HepG2 (cell line): ENCODE measurements around the gene AAR2. TPM values are rescaled to one million over a fixed set of nuclear protein-coding genes. Genes with fewer than 3 reads are reported as not detected.

ENCODE experiments used
- ATAC-seq: fragments of 200-7000 bp; cut with Tn5 transposase; 3 replicates; pipeline ENCODE4 v1.9.1; 2020; ENCODE audit warnings: mild to moderate bottlenecking, moderate library complexity
- BruUV-seq: library from RNA; stranded (reverse); fragments of 400-500 nt; replicated peaks from 2 replicates; lab custom pipeline; 2021; lab: Mats Ljungman, UMichigan
- CTCF ChIA-PET: fragments of 300-600 bp; formaldehyde crosslinking; extraction: SDS; loops from one replicate; lab custom pipeline; 2021; ENCODE audit warnings: low total read pairs, inconsistent platforms, low intra/inter-chr PET ratio; lab: Yijun Ruan, JAX
- POLR2A ChIA-PET: fragments of 350-600 bp; sonication (Branson Sonifier 250); formaldehyde crosslinking; loops from one replicate; lab custom pipeline; 2020; ENCODE audit warnings: antibody characterized with exemption, inconsistent platforms; lab: Yijun Ruan, JAX
- DNase-seq: peaks from one replicate; pipeline ENCODE4 v3.0.0-alpha.2; 2015; ENCODE audit warnings: low spot score
- FAIRE-seq: peaks from 3 replicates; lab custom pipeline; 2011; peaks lifted over from hg19 to GRCh38; lab: Jason Lieb, UNC
- H2AFZ ChIP-seq: one replicate; pipeline ENCODE4 v1.6.1; 2011; ENCODE audit warnings: low read length, inconsistent platforms
- H3K27ac ChIP-seq: fragments of 300-600 bp; 3 replicates; pipeline ENCODE4 v1.8.0; 2011; ENCODE audit warnings: mixed run types, mild to moderate bottlenecking, mixed read lengths, low read length, inconsistent platforms; ENCODE audit not compliant: insufficient read depth; ENCODE audit errors: extremely low read length
- H3K27me3 ChIP-seq, 2 experiments: fragments of 200-600 bp in 1 of 2; 2 replicates in 1 of 2; 3 replicates in 1 of 2; pipeline versions ENCODE4 v1.6.0 to v1.8.0; 2011; ENCODE audit warnings: low read length in 2 of 2, mild to moderate bottlenecking in 2 of 2, moderate library complexity in 2 of 2, inconsistent platforms in 1 of 2; ENCODE audit not compliant: insufficient read depth in 2 of 2, control insufficient read depth in 1 of 2
- H3K36me3 ChIP-seq, 2 experiments: fragments of 200-600 bp in 1 of 2; replicated peaks in 1 of 2; 2 replicates in 1 of 2; 3 replicates in 1 of 2; pipeline versions ENCODE4 v1.5.1 to v1.8.0; 2011; ENCODE audit warnings: low read length in 2 of 2, inconsistent platforms in 1 of 2; ENCODE audit not compliant: insufficient read depth in 2 of 2, control insufficient read depth in 1 of 2
- H3K4me1 ChIP-seq: 2 replicates; pipeline ENCODE4 v1.5.1; 2012; ENCODE audit warnings: low read length, inconsistent platforms; ENCODE audit not compliant: insufficient read depth
- H3K4me2 ChIP-seq: 2 replicates; pipeline ENCODE4 v1.6.0; 2011; ENCODE audit warnings: low read depth, low read length, inconsistent platforms
- H3K4me3 ChIP-seq, 3 experiments: fragments of 200-600 bp in 1 of 3; sonication (generic), shearing (Covaris generic) in 1 of 3; replicated peaks in 1 of 3; 2 replicates each; pipeline ENCODE4 v1.5.1; 2011 to 2016; ENCODE audit warnings: low read length in 3 of 3, inconsistent platforms in 2 of 3, low read depth in 2 of 3, mild to moderate bottlenecking in 2 of 3, control low read depth in 1 of 3, mixed read lengths in 1 of 3; ENCODE audit not compliant: insufficient read depth in 1 of 3
- H3K79me2 ChIP-seq: one replicate; pipeline ENCODE4 v1.6.1; 2011; ENCODE audit warnings: low read length, inconsistent platforms; ENCODE audit not compliant: insufficient read depth
- H3K9ac ChIP-seq: 2 replicates; pipeline ENCODE4 v1.6.0; 2011; ENCODE audit warnings: mild to moderate bottlenecking, low read depth, low read length, inconsistent platforms; ENCODE audit not compliant: insufficient read depth
- H3K9me3 ChIP-seq: 2 replicates; pipeline ENCODE4 v1.5.1; 2012; ENCODE audit warnings: mild to moderate bottlenecking, low read length
- H4K20me1 ChIP-seq: 2 replicates; pipeline ENCODE4 v1.6.0; 2011; ENCODE audit warnings: inconsistent platforms, mild to moderate bottlenecking, low read length, moderate library complexity; ENCODE audit not compliant: insufficient read depth
- ARHGAP35 ChIP-seq: sonication (generic); formaldehyde crosslinking; IDR thresholded peaks from 2 replicates; pipeline ENCODE4 v1.9.0; 2022; ENCODE audit warnings: mild to moderate bottlenecking, inconsistent platforms, moderate library complexity, missing genetic modification reagents, borderline replicate concordance
- NFKB2 ChIP-seq: sonication (generic); formaldehyde crosslinking; IDR thresholded peaks from 2 replicates; pipeline ENCODE4 v1.4.0; 2020; ENCODE audit warnings: missing genetic modification reagents, borderline replicate concordance
- POGZ ChIP-seq: sonication (generic); formaldehyde crosslinking; IDR thresholded peaks from 2 replicates; pipeline ENCODE4 v1.4.0; 2020; ENCODE audit warnings: mild to moderate bottlenecking, missing genetic modification reagents
- RORA ChIP-seq: sonication (generic); formaldehyde crosslinking; IDR thresholded peaks from 2 replicates; pipeline ENCODE4 v1.5.0; 2020; ENCODE audit warnings: mild to moderate bottlenecking, missing genetic modification reagents, moderate library complexity
- USF2 ChIP-seq, 2 experiments: sonication (generic) in 1 of 2; formaldehyde crosslinking in 1 of 2; IDR thresholded peaks; 2 replicates each; pipeline versions ENCODE4 v1.5.1 to v1.6.1; 2011 to 2020; ENCODE audit warnings: borderline replicate concordance in 1 of 2, low read depth in 1 of 2, low read length in 1 of 2, mild to moderate bottlenecking in 1 of 2, missing genetic modification reagents in 1 of 2, moderate library complexity in 1 of 2
- ZFP36L2 ChIP-seq: sonication (generic); formaldehyde crosslinking; IDR thresholded peaks from 2 replicates; pipeline ENCODE4 v1.4.0; 2020; ENCODE audit warnings: missing genetic modification reagents
- ZNF318 ChIP-seq: sonication (generic); formaldehyde crosslinking; IDR thresholded peaks from 2 replicates; pipeline ENCODE4 v1.4.0; 2020; ENCODE audit warnings: mild to moderate bottlenecking, missing genetic modification reagents
- ZNF530 ChIP-seq: sonication (generic); formaldehyde crosslinking; IDR thresholded peaks from 2 replicates; pipeline ENCODE4 v1.5.0; 2020; ENCODE audit warnings: low read depth, mild to moderate bottlenecking, missing genetic modification reagents
- WGBS: methylation state at CpG from one replicate; pipeline ENCODE4 v1.1.6; 2017; ENCODE audit warnings: low lambda C conversion rate; 5-methylcytosine and 5-hydroxymethylcytosine counted together
- in situ Hi-C: cut with HindIII; loops from 2 replicates; pipeline ENCODE4 v1.10.0; 2017; ENCODE audit warnings: low pct_unique_long_range_greater_than_20kb; ENCODE audit not compliant: extremely low pct_ligation_motif_present
- intact Hi-C: fragments of 100-400 bp; cut with micrococcal nuclease; formaldehyde crosslinking; loops from one replicate; pipeline ENCODE4 v1.10.0; 2022; ENCODE audit not compliant: unreplicated experiment
- polyA plus RNA-seq, 8 experiments: library from polyadenylated mRNA; depleted of rRNA in 3 of 8; stranded (reverse) in 7 of 8; unstranded in 1 of 8; fragments of >200 nt; fragmentation: Illumina TruSeq in 4 of 8; extraction: Trizol in 4 of 8; gene quantifications; 2 replicates each; pipeline versions ENCODE4 v1.2.1 to v1.2.3, GENCODE V29; 2011 to 2016; ENCODE audit warnings: low read depth in 4 of 8, missing spikeins in 1 of 8, mixed read lengths in 1 of 8; ENCODE audit not compliant: insufficient read depth in 1 of 8
- total RNA-seq, 5 experiments: library from RNA; depleted of rRNA; stranded (reverse); fragments of >200 nt; fragmentation: Illumina TruSeq; extraction: Trizol; gene quantifications; 2 replicates each; pipeline ENCODE4 v1.2.3, GENCODE V29; 2016; ENCODE audit warnings: low read depth in 1 of 5

AAR2 gene
- total and polyA plus RNA-seq, 2 of the 13 experiments (the other 11 are each of a cell fraction or from before 2014, with no cell fraction given) = 45.2 to 46.2 TPM

DNA sequence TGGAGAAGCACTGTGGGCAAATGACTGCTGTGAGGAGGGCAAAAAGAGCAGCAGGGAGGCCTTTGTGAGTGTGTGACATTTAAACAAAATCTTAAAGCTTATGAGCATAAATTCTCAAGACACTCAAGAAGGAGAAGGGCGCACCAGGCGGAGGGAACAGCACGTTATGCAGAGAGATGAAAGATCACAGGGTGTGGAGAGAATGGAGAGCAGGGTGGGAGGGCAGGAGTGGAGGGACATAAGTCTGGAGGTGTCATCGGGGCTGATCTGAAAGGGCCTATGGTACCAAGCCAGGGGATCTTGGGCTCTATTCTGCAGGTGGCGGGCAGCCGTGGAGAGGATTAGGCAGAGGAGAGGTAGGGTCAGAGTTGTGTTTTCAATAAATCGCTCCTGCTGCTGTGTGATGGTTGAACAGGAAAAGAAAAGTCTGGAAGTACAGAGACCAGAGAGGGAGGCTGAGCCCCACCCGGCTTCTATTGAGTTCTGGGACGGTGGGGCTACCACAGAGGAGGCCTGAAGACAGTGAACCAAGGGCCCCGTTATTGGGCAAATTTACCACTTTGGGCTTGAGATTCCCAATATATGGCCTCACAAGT is 45.6 kb downstream of the AAR2 start:
- no peak for ATAC-seq
- no peak overlapping the region for H3K9ac ChIP-seq
- CTCF ChIA-PET = no interaction called here
- POLR2A ChIA-PET = no interaction called here
- FAIRE-seq = no peak
- no TSS peak for BruUV-seq
- no peaks in the 10 kb centered on the region for H3K79me2 ChIP-seq
- TF ChIP-seq NFKB2 (CRISPR knock-in tag) = no peak
- no peak for TF ChIP-seq RORA
- TF ChIP-seq USF2 (IDR thresholded peaks at IDR 0.05; ENCODE audit: low read depth, low read length) = no peak
- no peak for TF ChIP-seq USF2 (CRISPR knock-in tag; IDR thresholded peaks at IDR 0.05; ENCODE audit: borderline replicate concordance)
- no peak for TF ChIP-seq ZFP36L2 (CRISPR knock-in tag)
- TF ChIP-seq POGZ (CRISPR knock-in tag) = no peak
- TF ChIP-seq ARHGAP35 (CRISPR knock-in tag) = no peak
- TF ChIP-seq ZNF530 = no peak
- TF ChIP-seq ZNF318 (CRISPR knock-in tag) = no peak
- peaks cover 0 to 12% of the 10 kb centered on the region in 2 experiments; a peak in 2 of 5 replicates for H3K27me3 ChIP-seq
- no peak overlapping the region for H3K27ac ChIP-seq
- DNase-seq = no peak
- H4K20me1 ChIP-seq = no peaks in the 10 kb centered on the region
- no peak overlapping the region for H2AFZ ChIP-seq
- 55% methylated on average over 10 of the region's 10 CpGs for WGBS
- in situ Hi-C loops (loop anchor here (10.0 kb wide), 1 partner anchor 63 kb away; no protein-coding TSS in a partner anchor), intact Hi-C loops (no loop called here)
- no peak overlapping the region for H3K4me3 ChIP-seq
- H3K36me3 ChIP-seq = peaks cover 0 to 2% of the 10 kb centered on the region in 2 experiments; a peak in 2 of 5 replicates
- no peak overlapping the region for H3K4me2 ChIP-seq
- H3K4me1 ChIP-seq = no peaks in the 10 kb centered on the region
- H3K9me3 ChIP-seq = no peaks in the 10 kb centered on the region
